Endothelial cell of umbilical vein (primary cell): Measurements from ENCODE around the gene RPS14.

Experiments used
- MAX ChIP-seq: IDR thresholded peaks from 2 replicates; pipeline ENCODE4 v1.6.1; 2011; ENCODE audit not compliant: insufficient read depth, insufficient read length
- TF ChIP-seq, protein P1 (sequence below), 2 donors: IDR thresholded peaks; 1 replicate in 1 of 2; 2 replicates in 1 of 2; pipeline ENCODE4 v1.5.1; 2011; ENCODE audit warnings: low read length in 2 of 2, mild to moderate bottlenecking in 2 of 2, moderate library complexity in 2 of 2, control low read depth in 1 of 2, inconsistent platforms in 1 of 2, low read depth in 1 of 2; ENCODE audit not compliant: insufficient read depth in 1 of 2; ENCODE audit errors: extremely low read depth in 1 of 2

DNA sequence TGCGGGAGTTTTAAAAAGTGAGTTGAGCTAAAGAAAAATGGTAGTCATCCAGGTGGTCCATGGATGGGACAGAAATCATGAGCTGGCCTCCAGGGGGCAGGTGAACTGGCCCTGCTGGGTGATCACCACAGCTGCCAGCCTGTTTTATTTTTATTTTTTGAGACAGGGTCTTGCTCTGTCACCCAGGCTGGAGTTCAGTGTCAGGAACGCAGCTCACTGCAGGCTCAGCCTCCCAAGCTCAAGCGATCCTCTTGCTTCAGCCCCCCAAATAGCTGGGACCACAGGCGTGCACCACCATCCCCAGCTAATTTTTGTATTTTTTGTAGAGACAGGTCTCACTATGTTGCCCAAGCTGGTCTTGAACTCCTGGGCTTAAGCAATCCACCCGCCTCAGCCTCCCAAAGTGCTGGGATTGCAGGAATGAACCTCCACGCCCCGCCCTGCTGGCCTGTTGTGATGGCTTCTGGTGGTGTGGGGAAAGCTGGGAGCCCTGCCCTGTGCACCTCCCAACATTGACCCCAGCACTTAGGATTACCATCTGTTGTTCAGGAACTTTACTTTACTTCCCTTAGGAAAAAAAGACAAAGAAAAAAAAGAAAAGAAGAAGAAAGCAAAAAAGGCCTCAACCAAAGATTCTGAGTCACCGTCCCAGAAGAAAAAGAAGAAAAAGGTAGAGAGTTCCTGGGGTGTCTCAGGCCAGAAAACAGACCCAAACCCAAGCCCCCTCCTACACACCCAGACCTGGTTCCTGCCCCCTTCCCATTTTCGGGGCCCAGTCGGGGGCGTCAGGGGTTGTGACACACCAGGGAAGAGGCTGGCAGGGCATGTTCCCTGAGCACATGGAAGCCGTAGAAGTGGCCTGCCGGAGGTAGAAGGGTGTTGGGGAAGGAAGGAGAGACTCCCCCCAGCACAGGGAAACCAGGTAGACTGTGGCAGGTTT, 51.5 kb downstream of the RPS14 start:
- TF ChIP-seq, protein P1, sequence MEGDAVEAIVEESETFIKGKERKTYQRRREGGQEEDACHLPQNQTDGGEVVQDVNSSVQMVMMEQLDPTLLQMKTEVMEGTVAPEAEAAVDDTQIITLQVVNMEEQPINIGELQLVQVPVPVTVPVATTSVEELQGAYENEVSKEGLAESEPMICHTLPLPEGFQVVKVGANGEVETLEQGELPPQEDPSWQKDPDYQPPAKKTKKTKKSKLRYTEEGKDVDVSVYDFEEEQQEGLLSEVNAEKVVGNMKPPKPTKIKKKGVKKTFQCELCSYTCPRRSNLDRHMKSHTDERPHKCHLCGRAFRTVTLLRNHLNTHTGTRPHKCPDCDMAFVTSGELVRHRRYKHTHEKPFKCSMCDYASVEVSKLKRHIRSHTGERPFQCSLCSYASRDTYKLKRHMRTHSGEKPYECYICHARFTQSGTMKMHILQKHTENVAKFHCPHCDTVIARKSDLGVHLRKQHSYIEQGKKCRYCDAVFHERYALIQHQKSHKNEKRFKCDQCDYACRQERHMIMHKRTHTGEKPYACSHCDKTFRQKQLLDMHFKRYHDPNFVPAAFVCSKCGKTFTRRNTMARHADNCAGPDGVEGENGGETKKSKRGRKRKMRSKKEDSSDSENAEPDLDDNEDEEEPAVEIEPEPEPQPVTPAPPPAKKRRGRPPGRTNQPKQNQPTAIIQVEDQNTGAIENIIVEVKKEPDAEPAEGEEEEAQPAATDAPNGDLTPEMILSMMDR (IDR thresholded peaks at IDR 0.05; ENCODE audit: extremely low read depth in 1 of 2, insufficient read depth in 1 of 2, low read depth in 1 of 2, low read length in 2 of 2): peak in 1 of 2 donors; percentile 6
- no peak for TF ChIP-seq MAX
